Measurements from ENCODE around the gene RNASE8. TPM values are rescaled to one million over a fixed set of nuclear protein-coding genes. Genes with fewer than 3 reads are reported as not detected.

RNASE8 gene
- total and polyA plus RNA-seq, 2 of the 4 experiments (the other 2 are of a cell fraction): not detected

- peak; percentile 98 for DNase-seq
- dilution Hi-C loops (cut with HindIII; ENCODE audit: low sequenced_read_pairs, unreplicated experiment): no loop called here
- TF ChIP-seq USF2 (IDR thresholded peaks at IDR 0.05; ENCODE audit: low read depth, low read length) (no peak), MAFK (IDR thresholded peaks at IDR 0.05; ENCODE audit: low read depth, low read length) (no peak), POLR2A (IDR thresholded peaks at IDR 0.05; ENCODE audit: low read depth, low read length) (peak; percentile 63; the same call in 1 of the 2 replicates), MXI1 (IDR thresholded peaks at IDR 0.05; ENCODE audit: borderline replicate concordance, low read depth, low read length) (0 out of 2 replicates have a peak, but pooled peaks have one; percentile 70), CEBPB (IDR thresholded peaks at IDR 0.05; ENCODE audit: low read depth, low read length) (peak; percentile 72), NFE2L2 (IDR thresholded peaks at IDR 0.05; ENCODE audit: low read depth, low read length) (peak; percentile 16; the same call in 1 of the 2 replicates), RCOR1 (IDR thresholded peaks at IDR 0.05; ENCODE audit: insufficient replicate concordance, low read length) (no peak), RAD21 (IDR thresholded peaks at IDR 0.05; ENCODE audit: low read length) (peak; percentile 8; the same call in 1 of the 2 replicates), SMC3 (IDR thresholded peaks at IDR 0.05; ENCODE audit: low read depth, low read length) (no peak), BHLHE40 (IDR thresholded peaks at IDR 0.05; ENCODE audit: low read depth, low read length) (peak; percentile 4; the same call in 1 of the 2 replicates), MAZ (IDR thresholded peaks at IDR 0.05; ENCODE audit: borderline replicate concordance, low read depth, low read length) (peak; percentile 70), RFX5 (IDR thresholded peaks at IDR 0.05; ENCODE audit: low read depth, low read length) (peak; percentile 49; the same call in 1 of the 2 replicates), FOS (IDR thresholded peaks at IDR 0.05; ENCODE audit: low read depth, low read length) (peak; percentile 85), CHD1 (IDR thresholded peaks at IDR 0.05; ENCODE audit: low read depth, low read length) (no peak)
- TF ChIP-seq, protein P1, sequence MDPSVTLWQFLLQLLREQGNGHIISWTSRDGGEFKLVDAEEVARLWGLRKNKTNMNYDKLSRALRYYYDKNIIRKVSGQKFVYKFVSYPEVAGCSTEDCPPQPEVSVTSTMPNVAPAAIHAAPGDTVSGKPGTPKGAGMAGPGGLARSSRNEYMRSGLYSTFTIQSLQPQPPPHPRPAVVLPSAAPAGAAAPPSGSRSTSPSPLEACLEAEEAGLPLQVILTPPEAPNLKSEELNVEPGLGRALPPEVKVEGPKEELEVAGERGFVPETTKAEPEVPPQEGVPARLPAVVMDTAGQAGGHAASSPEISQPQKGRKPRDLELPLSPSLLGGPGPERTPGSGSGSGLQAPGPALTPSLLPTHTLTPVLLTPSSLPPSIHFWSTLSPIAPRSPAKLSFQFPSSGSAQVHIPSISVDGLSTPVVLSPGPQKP (IDR thresholded peaks at IDR 0.05; ENCODE audit: borderline replicate concordance, low read depth, low read length): no peak
These were observed 29.9 kb downstream of the RNASE8 start for GRCh38 chr14:21087294-21088091.

More at GRCh38 chr14:21087294-21088091, 29.9 kb downstream of the RNASE8 start:
- Histone ChIP-seq H3K56ac (ENCODE audit: extremely low read depth, insufficient read depth, low read length) (no peak overlapping the region), H2AK9ac (replicated peaks; ENCODE audit: low read depth, low read length, poor library complexity) (peak overlapping the region; percentile 70), H3K4me2 (ENCODE audit: low read depth, low read length) (peak overlapping the region; percentile 47; the same call in 1 of the 2 replicates), H3K18ac (ENCODE audit: low read depth, low read length) (no peak overlapping the region), H3K9ac (ENCODE audit: low read depth, low read length) (no peak overlapping the region), H2BK120ac (ENCODE audit: low read depth, low read length) (peak overlapping the region; percentile 30; the same call in 1 of the 2 replicates), H3K9me1 (ENCODE audit: insufficient read depth, low read length) (peaks cover 7% of the 10 kb centered on the region), H4K20me1 (ENCODE audit: insufficient read depth, low read length) (peaks cover 6% of the 10 kb centered on the region), H2BK5ac (ENCODE audit: low read depth, low read length, poor library complexity, severe bottlenecking) (peak overlapping the region; percentile 34), H3K23ac (ENCODE audit: low read depth, low read length) (peak overlapping the region; percentile 14; the same call in 1 of the 2 replicates), H3K79me1 (ENCODE audit: low read depth in 1 of 2, low read length in 2 of 2) (peaks cover 3 to 18% of the 10 kb centered on the region in 2 experiments; a peak in 2 of 4 replicates), H2BK20ac (ENCODE audit: low read depth, low read length) (peak overlapping the region; percentile 35; the same call in 1 of the 2 replicates), H3K4ac (ENCODE audit: low read depth, low read length) (peak overlapping the region; percentile 37), H4K8ac (ENCODE audit: low read depth in 2 of 2, low read length in 2 of 2) (peak overlapping the region in 1 of 2 experiments; percentile 46; a peak in 1 of 4 replicates), H3K4me1 (ENCODE audit: control insufficient read depth, insufficient read depth, low read length) (peaks cover 26% of the 10 kb centered on the region), H4K5ac (ENCODE audit: low read depth, low read length) (no peak overlapping the region), H2AFZ (replicated peaks; ENCODE audit: low read length, poor library complexity) (peak overlapping the region; percentile 64), H3K27me3 (ENCODE audit: control insufficient read depth, insufficient read depth, low read length) (no peaks in the 10 kb centered on the region), H3K9me3 (ENCODE audit: control insufficient read depth, insufficient read depth, low read length) (no peaks in the 10 kb centered on the region), H3K14ac (replicated peaks; ENCODE audit: low read depth, low read length) (no peak overlapping the region), H4K91ac (ENCODE audit: insufficient read depth, low read depth, low read length) (no peak overlapping the region), H2BK15ac (ENCODE audit: low read depth, low read length) (no peak overlapping the region; the same call in 2 of the 3 replicates), H3K36me3 (ENCODE audit: control insufficient read depth, insufficient read depth, low read length) (peaks cover 53% of the 10 kb centered on the region), H3K27ac (ENCODE audit: insufficient read depth, low read length) (peak overlapping the region; percentile 43; the same call in 1 of the 2 replicates), H2AK5ac (ENCODE audit: low read depth, low read length) (peak overlapping the region; percentile 27; the same call in 1 of the 2 replicates), H3K4me3 (ENCODE audit: insufficient read depth, low read depth, low read length) (no peak overlapping the region)
- ChIA-PET POLR2A (ENCODE audit: unreplicated experiment) (interaction anchor here (0.8 kb wide), 1 partner anchor 16 kb away, joined by 5 read pairs; no protein-coding TSS in a partner anchor), CTCF (interaction anchor here (0.7 to 1.7 kb wide), 5 partner anchors 16 to 116 kb away, joined by 3 to 10 read pairs (median 6); no protein-coding TSS in a partner anchor)
- no CpG with 5 or more reads among the region's 19 CpGs for WGBS, 2 experiments (ENCODE audit: extremely low coverage in 2 of 2, insufficient read length in 1 of 2)
- ATAC-seq (ENCODE audit: low read depth): peak; percentile 61
- in situ Hi-C loops (cut with MboI; ENCODE audit: low sequenced_read_pairs): loop anchor here (25.0 kb wide), 2 partner anchors 625 to 750 kb away; partner anchors contain the start of genes APEX1, CCNB1IP1, OSGEP and PARP2
- no TSS peak for BruUV-seq (replicated peaks)
- intact Hi-C loops (cut with micrococcal nuclease): loop anchor here (2.0 kb wide), 1 partner anchor 17 kb away; no protein-coding TSS in a partner anchor
